GDM1 (cell line): ENCODE data around the gene PRODH.
"Not testable (repeated sequence)": the region's sequence is repeated elsewhere in the genome, so short reads cannot be mapped to it uniquely, and the experiment has no call there.

Experiments used
- DNase-seq: peaks from one replicate; lab custom pipeline; 2025; lab: John Stamatoyannopoulos, UW

Gene PRODH

GRCh38 chr22:18968011-18968749 is 32.1 kb upstream of the PRODH start:
- DNase-seq = no peak

GRCh38 chr22:18967391-18968010 is 31.4 kb upstream of the PRODH start:
- not testable (repeated sequence) for DNase-seq

- DNase-seq = no peak
Measured at GRCh38 chr22:18966748-18967147, 30.7 kb upstream of the PRODH start.

GRCh38 chr22:18965526-18966421 is 29.7 kb upstream of the PRODH start:
- no peak for DNase-seq

- not testable (repeated sequence) for DNase-seq
Measured at GRCh38 chr22:18964501-18965265, 28.6 kb upstream of the PRODH start.

GRCh38 chr22:18964051-18964450 is 28.0 kb upstream of the PRODH start:
- not testable (repeated sequence) for DNase-seq

- no peak for DNase-seq
Measured at GRCh38 chr22:18962308-18962635, 26.2 kb upstream of the PRODH start.

GRCh38 chr22:18961632-18962307 is 25.7 kb upstream of the PRODH start:
- DNase-seq = not testable (repeated sequence)

GRCh38 chr22:18961201-18961600 is 25.1 kb upstream of the PRODH start:
- not testable (repeated sequence) for DNase-seq

GRCh38 chr22:18960166-18960820 is 24.2 kb upstream of the PRODH start:
- not testable (repeated sequence) for DNase-seq

GRCh38 chr22:18959741-18960140 is 23.6 kb upstream of the PRODH start:
- not testable (repeated sequence) for DNase-seq

GRCh38 chr22:18959266-18959665 is 23.2 kb upstream of the PRODH start:
- not testable (repeated sequence) for DNase-seq

- DNase-seq = not testable (repeated sequence)
Measured at GRCh38 chr22:18958738-18959137, 22.6 kb upstream of the PRODH start.

- DNase-seq = not testable (repeated sequence)
Measured at GRCh38 chr22:18958321-18958705, 22.2 kb upstream of the PRODH start.

- not testable (repeated sequence) for DNase-seq
Measured at GRCh38 chr22:18957621-18958320, 21.7 kb upstream of the PRODH start.

GRCh38 chr22:18956956-18957355 is 20.9 kb upstream of the PRODH start:
- DNase-seq = not testable (repeated sequence)

- not testable (repeated sequence) for DNase-seq
Measured at GRCh38 chr22:18956121-18956895, 20.2 kb upstream of the PRODH start.

GRCh38 chr22:18955696-18956095 is 19.6 kb upstream of the PRODH start:
- DNase-seq = no peak

GRCh38 chr22:18954990-18955571 is 19.0 kb upstream of the PRODH start:
- DNase-seq = no peak
